NCI-H1417 treated with DMSO at 0.1 percent for 48 hours (cell line): Measurements from ENCODE around the gene PLEKHG4B.
"Not testable (repeated sequence)": the region's sequence is repeated elsewhere in the genome, so short reads cannot be mapped to it uniquely, and the experiment has no call there.

ENCODE experiments used
- DNase-seq: peaks from one replicate; lab custom pipeline; 2025; lab: John Stamatoyannopoulos, UW

Gene PLEKHG4B

GRCh38 chr5:156411-157072 lies 64.6 kb downstream of the PLEKHG4B start:
- no peak for DNase-seq

DNA sequence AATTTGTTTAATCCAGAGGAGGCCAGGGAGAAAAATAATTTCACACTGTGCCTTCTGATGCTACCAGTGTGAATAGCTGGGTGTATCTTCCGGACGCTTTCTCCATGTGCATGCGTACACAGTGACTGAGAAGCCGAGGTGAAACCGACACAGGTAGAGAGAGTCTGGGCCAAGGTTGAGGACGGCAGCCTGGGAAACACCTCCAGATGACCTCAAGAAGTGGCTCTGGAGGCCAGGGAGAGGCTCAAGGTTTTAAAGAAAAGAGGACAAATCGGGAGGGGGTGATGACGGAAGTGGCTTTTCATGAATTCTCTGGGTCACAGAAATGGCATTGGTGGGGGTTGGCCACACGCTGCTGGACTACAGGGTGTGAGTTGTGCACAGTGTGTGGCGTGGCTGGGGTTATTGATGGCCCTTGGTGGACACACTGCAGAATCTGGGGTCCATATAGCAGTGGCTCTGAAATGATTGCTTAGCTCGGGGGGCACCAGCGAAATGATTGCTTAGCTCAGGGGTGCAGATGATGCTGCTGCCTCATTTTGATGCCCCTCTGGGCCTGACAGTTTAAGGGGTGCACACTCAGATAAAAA lies 65.3 kb downstream of the PLEKHG4B start:
- DNase-seq = no peak

DNA sequence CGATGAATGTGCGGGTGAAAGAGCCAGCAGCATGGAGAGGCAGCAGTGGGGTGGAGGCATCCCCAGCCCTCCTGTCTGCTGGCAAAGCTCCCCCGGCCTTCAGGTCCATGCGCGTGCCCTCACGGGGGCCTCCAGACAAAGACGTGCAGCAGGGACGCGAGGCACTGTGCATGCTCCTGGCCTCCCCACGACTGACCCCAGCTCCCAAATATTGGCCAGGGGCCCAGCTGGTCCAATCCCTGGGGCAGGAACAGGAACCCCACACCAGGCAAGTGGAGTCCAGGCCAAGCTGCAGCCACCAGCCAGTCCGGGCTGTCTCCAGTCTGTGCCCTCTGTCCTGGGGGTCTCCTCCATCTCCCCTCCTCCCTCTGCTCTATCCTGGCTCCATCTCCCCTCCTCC lies 65.8 kb downstream of the PLEKHG4B start:
- no peak for DNase-seq

GRCh38 chr5:158807-159447 lies 67.0 kb downstream of the PLEKHG4B start:
- DNase-seq = no peak

GRCh38 chr5:159448-160172 lies 67.6 kb downstream of the PLEKHG4B start:
- DNase-seq = no peak

GRCh38 chr5:160173-160510 lies 68.2 kb downstream of the PLEKHG4B start:
- DNase-seq = no peak

- DNase-seq = no peak
Observed at GRCh38 chr5:160921-161802, 69.2 kb downstream of the PLEKHG4B start.

GRCh38 chr5:161803-162110 lies 69.8 kb downstream of the PLEKHG4B start:
- DNase-seq = no peak

DNA sequence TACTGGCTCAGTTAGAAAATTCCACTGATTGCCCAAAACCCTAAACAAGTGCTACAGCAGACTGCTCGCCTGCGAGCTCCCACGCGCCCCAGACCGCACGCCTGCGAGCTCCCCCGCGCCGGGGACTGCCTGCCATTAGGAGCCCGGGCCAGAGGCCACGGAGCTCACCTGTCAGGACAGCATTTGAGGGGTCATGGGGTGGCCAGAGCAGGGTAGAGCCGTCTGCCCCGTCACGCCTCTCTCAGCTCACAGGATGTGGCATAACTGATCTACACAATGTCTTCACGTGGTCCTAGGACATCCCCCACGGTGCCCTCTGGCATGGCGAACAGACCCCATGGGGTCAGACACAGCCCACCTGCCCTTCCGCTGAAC lies 70.2 kb downstream of the PLEKHG4B start:
- DNase-seq = no peak

GRCh38 chr5:162565-163337 lies 70.8 kb downstream of the PLEKHG4B start:
- no peak for DNase-seq

DNA sequence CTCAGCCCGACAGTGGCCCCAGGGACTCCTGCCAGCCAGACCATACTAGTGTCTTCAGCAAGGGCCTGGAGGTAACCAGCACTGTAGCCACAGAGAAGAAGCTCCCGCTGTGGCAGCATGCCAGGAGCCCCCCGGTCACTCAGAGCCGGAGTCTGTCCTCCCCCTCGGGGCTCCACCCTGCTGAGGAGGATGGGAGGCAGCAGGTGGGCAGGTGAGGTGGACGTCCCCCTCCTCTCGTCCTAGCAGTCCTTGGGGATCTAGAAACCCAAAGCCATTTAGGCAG lies 71.3 kb downstream of the PLEKHG4B start:
- no peak for DNase-seq

DNA sequence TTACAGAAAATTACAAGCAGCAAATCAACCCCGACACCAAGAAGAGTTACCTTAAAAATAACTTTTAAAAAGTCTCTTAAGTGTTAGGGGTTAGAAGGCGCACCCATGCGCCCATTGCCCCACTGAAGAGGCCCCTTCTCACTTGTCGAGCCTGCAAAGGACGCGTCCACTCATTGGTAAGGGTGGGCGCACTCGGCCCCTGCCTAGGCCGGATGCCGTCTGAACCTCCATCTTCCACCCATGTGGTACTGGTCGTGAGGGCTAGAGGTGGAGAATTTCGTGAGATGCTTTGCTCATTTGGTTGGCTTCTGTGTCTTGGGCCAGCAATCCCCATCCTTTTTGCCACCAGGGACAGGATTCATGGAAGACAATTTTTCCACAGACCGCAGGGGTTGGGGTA lies 71.9 kb downstream of the PLEKHG4B start:
- DNase-seq = no peak

DNA sequence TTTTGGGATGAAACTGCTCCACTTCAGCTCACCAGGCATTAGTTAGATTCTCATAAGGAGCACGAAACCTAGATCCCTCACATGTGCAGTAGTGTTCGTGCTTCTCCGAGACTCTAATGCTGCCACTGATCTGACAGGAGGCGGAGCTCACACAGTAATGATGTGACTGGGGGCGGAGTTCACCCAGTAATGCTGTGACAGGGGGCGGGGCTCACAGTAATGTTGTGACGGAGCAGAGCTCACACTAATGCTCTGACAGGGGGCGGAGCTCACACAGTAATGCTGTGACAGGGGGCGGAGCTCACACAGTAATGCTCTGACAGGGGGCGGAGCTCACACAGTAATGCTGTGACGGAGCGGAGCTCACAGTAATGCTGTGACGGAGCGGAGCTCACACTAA lies 72.3 kb downstream of the PLEKHG4B start:
- DNase-seq = no peak

DNA sequence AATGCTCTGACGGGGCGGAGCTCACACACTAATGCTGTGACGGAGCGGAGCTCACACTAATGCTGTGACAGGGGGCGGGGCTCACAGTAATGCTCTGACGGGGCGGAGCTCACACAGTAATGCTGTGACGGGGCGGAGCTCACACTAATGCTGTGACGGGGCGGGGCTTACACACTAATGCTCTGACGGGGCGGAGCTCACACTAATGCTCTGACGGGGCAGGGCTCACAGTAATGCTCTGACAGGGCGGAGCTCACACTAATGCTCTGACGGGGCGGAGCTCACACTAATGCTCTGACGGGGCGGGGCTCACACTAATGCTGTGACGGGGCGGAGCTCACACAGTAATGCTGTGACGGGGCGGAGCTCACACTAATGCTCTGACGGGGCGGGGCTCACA lies 72.8 kb downstream of the PLEKHG4B start:
- not testable (repeated sequence) for DNase-seq

DNA sequence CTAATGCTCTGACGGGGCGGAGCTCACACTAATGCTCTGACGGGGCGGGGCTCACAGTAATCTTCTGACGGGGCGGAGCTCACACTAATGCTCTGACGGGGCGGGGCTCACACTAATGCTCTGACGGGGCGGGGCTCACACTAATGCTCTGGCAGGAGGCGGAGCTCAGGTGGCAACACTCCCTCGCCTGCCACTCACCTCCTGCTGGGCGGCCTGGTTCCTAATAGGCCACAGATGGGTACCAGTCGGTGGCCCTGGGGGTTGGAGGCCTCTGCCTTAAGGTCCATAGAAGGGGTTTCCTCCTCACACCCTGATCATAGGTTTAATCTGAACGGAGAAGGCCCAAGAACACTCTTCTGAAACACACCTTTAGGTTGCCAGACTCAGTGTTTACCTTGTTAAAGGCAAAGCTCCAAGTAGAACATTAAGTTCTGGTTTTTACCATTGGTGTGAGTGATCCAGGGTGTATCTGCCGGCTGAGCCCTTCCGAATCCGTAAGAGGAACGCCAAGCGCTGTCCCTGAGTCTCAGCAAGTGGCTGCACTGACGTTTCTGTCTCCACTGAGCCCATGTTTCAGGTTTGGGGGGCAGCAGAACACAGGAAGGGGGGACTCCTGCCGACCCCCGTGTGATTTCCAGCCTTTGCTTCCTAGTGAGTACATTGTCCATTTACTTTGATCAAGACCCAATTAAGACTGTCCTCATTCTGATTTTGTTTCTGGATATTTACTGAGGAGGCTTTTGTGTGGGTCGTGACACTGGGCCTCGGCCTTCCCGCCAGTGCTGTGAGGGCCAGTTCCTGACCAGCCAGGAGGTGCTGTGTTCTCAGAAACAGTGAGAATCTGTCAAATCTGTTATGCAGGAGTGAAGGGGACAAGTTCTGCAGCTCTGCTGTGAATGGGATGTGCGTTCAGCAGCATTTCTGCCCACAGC lies 74.7 kb downstream of the PLEKHG4B start:
- no peak for DNase-seq

DNA sequence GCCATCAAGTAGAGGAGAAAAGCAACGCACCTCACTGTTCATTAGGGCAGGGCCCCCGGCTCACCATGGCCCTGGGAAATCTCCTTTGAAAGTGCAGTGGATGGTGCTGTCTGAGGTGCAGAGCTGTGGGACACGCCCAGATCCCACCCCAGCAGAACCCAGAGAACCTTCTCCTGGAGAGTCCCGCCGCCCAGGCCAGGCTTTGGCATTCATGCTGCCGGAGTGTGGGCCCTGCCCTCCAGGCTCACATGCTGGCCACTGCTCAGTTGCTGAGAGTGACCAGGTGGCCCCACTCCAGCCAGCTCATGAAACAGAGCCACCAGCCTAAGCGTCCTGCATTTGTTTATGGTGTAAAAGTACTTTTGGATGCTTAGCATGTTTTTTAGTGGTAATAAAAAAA lies 75.5 kb downstream of the PLEKHG4B start:
- no peak for DNase-seq

DNA sequence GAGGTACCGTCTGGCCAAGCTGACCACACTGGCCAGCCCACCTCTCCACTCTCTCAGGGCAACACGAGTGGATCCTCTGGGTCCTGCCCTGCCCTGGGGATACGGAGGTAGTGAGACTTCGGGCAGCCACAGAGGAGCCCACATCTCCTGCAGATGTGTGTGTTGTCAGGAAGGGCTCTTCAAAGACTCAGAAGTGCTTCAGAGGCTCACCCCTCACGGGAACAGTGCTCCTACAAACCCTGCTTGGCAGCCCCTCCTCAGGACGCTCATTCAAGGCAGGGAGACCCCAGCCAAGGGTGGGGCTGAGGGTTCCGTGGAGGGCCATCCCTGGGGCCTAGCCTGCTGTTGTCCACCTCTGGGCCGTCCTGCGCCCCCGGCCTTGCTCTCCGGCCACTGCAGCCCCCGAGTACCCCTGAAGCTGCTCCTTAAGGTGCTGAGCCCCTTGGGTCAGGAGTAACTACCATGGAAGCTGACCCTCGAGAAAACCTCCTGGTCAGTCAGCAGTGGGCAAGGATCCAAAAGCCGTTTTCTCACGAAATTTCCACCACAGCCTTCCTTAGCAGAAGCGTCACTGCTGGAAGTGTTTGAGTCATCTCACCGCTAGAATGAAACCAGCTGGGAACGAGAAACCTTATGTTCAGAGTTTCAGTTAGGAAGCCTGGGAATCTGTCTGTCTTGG lies 76.2 kb downstream of the PLEKHG4B start:
- DNase-seq = no peak

DNA sequence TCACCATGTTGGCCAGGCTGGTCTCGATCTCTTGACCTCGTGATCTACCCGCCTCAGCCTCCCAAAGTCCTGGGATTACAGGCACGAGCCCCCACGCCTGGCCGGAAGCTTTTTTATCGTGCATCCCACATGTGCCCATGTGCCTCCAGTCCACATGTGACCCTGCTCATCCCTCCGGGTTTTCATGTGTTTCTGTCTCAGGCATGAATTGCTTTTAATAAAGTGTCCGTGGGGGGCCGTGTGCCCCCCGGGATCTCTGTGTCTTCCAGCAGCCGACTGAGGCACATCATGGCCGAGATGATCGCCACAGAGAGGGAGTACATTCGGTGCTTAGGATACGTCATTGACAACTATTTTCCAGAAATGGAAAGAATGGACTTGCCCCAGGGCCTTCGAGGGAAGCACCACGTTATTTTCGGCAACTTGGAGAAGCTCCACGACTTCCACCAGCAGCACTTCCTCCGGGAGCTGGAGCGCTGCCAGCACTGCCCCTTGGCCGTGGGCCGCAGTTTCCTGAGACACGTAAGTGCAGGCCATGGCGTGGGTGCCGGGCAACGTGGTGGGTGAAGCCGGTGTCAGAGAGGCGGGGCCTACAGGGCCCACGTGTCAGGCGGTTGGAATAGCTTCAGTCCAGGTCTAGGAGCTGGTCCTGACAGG lies 77.2 kb downstream of the PLEKHG4B start:
- DNase-seq = no peak

DNA sequence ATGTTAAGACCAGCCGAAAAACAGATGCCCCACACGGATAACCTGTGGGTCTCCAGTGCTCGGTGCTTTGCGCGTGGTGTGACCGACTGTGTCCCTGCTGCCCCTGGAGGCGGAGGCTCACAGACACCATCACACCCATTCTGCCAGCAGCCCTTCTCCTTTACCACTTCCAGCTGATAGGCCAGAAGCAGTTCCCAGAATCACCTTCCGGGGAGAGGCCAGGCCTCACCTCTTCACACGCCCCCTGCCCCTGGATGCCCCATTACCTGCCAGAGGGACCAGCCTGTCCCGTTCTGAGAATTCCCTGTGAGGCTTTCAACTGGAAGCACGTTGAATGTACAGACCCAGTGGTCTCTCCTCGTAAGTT lies 77.7 kb downstream of the PLEKHG4B start:
- DNase-seq = no peak
